ENCODE results near the gene MACROD2.

The MACROD2 gene

GRCh38 chr20:14947536-14947935, 952.2 kb downstream of the MACROD2 start:
- no peak overlapping the region for H3K4me2 ChIP-seq
- H3K4me1 ChIP-seq: no peaks in the 10 kb centered on the region
- H3K4me3 ChIP-seq: no peak overlapping the region
- no peaks in the 10 kb centered on the region for H3K27me3 ChIP-seq
- no peak for TF ChIP-seq Cebpa-rat (IDR thresholded peaks at IDR 0.05)
- no peaks in the 10 kb centered on the region for H4K20me1 ChIP-seq
- no peak overlapping the region for H3K9ac ChIP-seq
- no peaks in the 10 kb centered on the region for H3K9me3 ChIP-seq
- no peaks in the 10 kb centered on the region for H3K36me3 ChIP-seq
- H3K27ac ChIP-seq: no peak overlapping the region

- H3K4me2 ChIP-seq: no peak overlapping the region
Observed at GRCh38 chr20:14947946-14948345, 952.6 kb downstream of the MACROD2 start.

GRCh38 chr20:14948416-14948815, 953.1 kb downstream of the MACROD2 start:
- Histone ChIP-seq H3K4me1 (no peaks in the 10 kb centered on the region), H3K27me3 (no peaks in the 10 kb centered on the region), H3K9me3 (no peaks in the 10 kb centered on the region), H4K20me1 (no peaks in the 10 kb centered on the region), H3K4me3 (no peak overlapping the region), H3K27ac (no peak overlapping the region), H3K4me2 (no peak overlapping the region), H3K36me3 (no peaks in the 10 kb centered on the region), H3K9ac (no peak overlapping the region)
- TF ChIP-seq Cebpa-rat (IDR thresholded peaks at IDR 0.05): no peak

More at GRCh38 chr20:14947946-14948345, 952.6 kb downstream of the MACROD2 start:
- Histone ChIP-seq H4K20me1 (no peaks in the 10 kb centered on the region), H3K4me3 (no peak overlapping the region), H3K4me1 (no peaks in the 10 kb centered on the region), H3K27ac (no peak overlapping the region), H3K27me3 (no peaks in the 10 kb centered on the region), H3K9ac (no peak overlapping the region), H3K36me3 (no peaks in the 10 kb centered on the region), H3K9me3 (no peaks in the 10 kb centered on the region)
- no peak for TF ChIP-seq Cebpa-rat (IDR thresholded peaks at IDR 0.05)

GRCh38 chr20:14950633-14951032, 955.3 kb downstream of the MACROD2 start:
- H3K4me2 ChIP-seq: no peak overlapping the region
- no peak overlapping the region for H3K4me3 ChIP-seq
- H3K4me1 ChIP-seq: no peaks in the 10 kb centered on the region
- no peak overlapping the region for H3K9ac ChIP-seq
- H3K36me3 ChIP-seq: no peaks in the 10 kb centered on the region
- H3K27me3 ChIP-seq: no peaks in the 10 kb centered on the region
- TF ChIP-seq Cebpa-rat (IDR thresholded peaks at IDR 0.05): no peak
- H4K20me1 ChIP-seq: no peaks in the 10 kb centered on the region
- H3K27ac ChIP-seq: no peak overlapping the region
- no peaks in the 10 kb centered on the region for H3K9me3 ChIP-seq

- Histone ChIP-seq H3K4me2 (no peak overlapping the region), H3K27me3 (no peaks in the 10 kb centered on the region), H3K4me1 (no peaks in the 10 kb centered on the region), H3K9me3 (no peaks in the 10 kb centered on the region), H3K27ac (no peak overlapping the region), H3K9ac (no peak overlapping the region), H4K20me1 (no peaks in the 10 kb centered on the region), H3K4me3 (no peak overlapping the region), H3K36me3 (no peaks in the 10 kb centered on the region)
- TF ChIP-seq Cebpa-rat (IDR thresholded peaks at IDR 0.05): no peak
Observed at GRCh38 chr20:14951105-14951504, 955.8 kb downstream of the MACROD2 start.

- H3K27ac ChIP-seq: no peak overlapping the region
- H4K20me1 ChIP-seq: no peaks in the 10 kb centered on the region
- no peak for TF ChIP-seq Cebpa-rat (IDR thresholded peaks at IDR 0.05)
- H3K27me3 ChIP-seq: no peaks in the 10 kb centered on the region
- no peak overlapping the region for H3K9ac ChIP-seq
- no peaks in the 10 kb centered on the region for H3K9me3 ChIP-seq
- H3K4me3 ChIP-seq: no peak overlapping the region
- H3K4me2 ChIP-seq: no peak overlapping the region
- no peaks in the 10 kb centered on the region for H3K36me3 ChIP-seq
- H3K4me1 ChIP-seq: no peaks in the 10 kb centered on the region
Observed at GRCh38 chr20:14951707-14952418, 956.5 kb downstream of the MACROD2 start.

GRCh38 chr20:14953736-14954135, 958.4 kb downstream of the MACROD2 start:
- Histone ChIP-seq H3K27me3 (no peaks in the 10 kb centered on the region), H3K36me3 (no peaks in the 10 kb centered on the region), H3K9me3 (no peaks in the 10 kb centered on the region), H3K4me2 (no peak overlapping the region), H3K27ac (no peak overlapping the region), H4K20me1 (no peaks in the 10 kb centered on the region), H3K4me1 (no peaks in the 10 kb centered on the region), H3K9ac (no peak overlapping the region), H3K4me3 (no peak overlapping the region)
- TF ChIP-seq Cebpa-rat (IDR thresholded peaks at IDR 0.05): no peak

GRCh38 chr20:14955399-14955798, 960.1 kb downstream of the MACROD2 start:
- Histone ChIP-seq H3K4me2 (no peak overlapping the region), H3K36me3 (no peaks in the 10 kb centered on the region), H3K9me3 (no peaks in the 10 kb centered on the region), H3K9ac (no peak overlapping the region), H3K4me1 (no peaks in the 10 kb centered on the region), H3K4me3 (no peak overlapping the region), H3K27me3 (no peaks in the 10 kb centered on the region), H3K27ac (no peak overlapping the region), H4K20me1 (no peaks in the 10 kb centered on the region)
- TF ChIP-seq Cebpa-rat (IDR thresholded peaks at IDR 0.05): no peak

GRCh38 chr20:14956026-14956425, 960.7 kb downstream of the MACROD2 start:
- H3K27ac ChIP-seq: no peak overlapping the region
- TF ChIP-seq Cebpa-rat (IDR thresholded peaks at IDR 0.05): no peak

GRCh38 chr20:14956538-14956937, 961.2 kb downstream of the MACROD2 start:
- no peaks in the 10 kb centered on the region for H3K27me3 ChIP-seq
- no peak overlapping the region for H3K27ac ChIP-seq
- no peaks in the 10 kb centered on the region for H3K4me1 ChIP-seq
- H3K9me3 ChIP-seq: no peaks in the 10 kb centered on the region
- H3K4me3 ChIP-seq: no peak overlapping the region
- H4K20me1 ChIP-seq: no peaks in the 10 kb centered on the region
- TF ChIP-seq Cebpa-rat (IDR thresholded peaks at IDR 0.05): no peak
- H3K36me3 ChIP-seq: no peaks in the 10 kb centered on the region
- no peak overlapping the region for H3K4me2 ChIP-seq
- H3K9ac ChIP-seq: no peak overlapping the region

More at GRCh38 chr20:14956026-14956425, 960.7 kb downstream of the MACROD2 start:
- H3K9me3 ChIP-seq: no peaks in the 10 kb centered on the region
- H3K4me1 ChIP-seq: no peaks in the 10 kb centered on the region
- H3K9ac ChIP-seq: no peak overlapping the region
- no peak overlapping the region for H3K4me2 ChIP-seq
- no peaks in the 10 kb centered on the region for H4K20me1 ChIP-seq
- no peaks in the 10 kb centered on the region for H3K27me3 ChIP-seq
- H3K36me3 ChIP-seq: no peaks in the 10 kb centered on the region
- no peak overlapping the region for H3K4me3 ChIP-seq

GRCh38 chr20:14957402-14957801, 962.1 kb downstream of the MACROD2 start:
- Histone ChIP-seq H3K27ac (no peak overlapping the region), H3K4me2 (no peak overlapping the region), H4K20me1 (no peaks in the 10 kb centered on the region), H3K4me3 (no peak overlapping the region), H3K27me3 (no peaks in the 10 kb centered on the region), H3K9me3 (no peaks in the 10 kb centered on the region), H3K36me3 (no peaks in the 10 kb centered on the region), H3K9ac (no peak overlapping the region), H3K4me1 (no peaks in the 10 kb centered on the region)
- no peak for TF ChIP-seq Cebpa-rat (IDR thresholded peaks at IDR 0.05)

Measured in BLaER1 (cell line).